SK-MEL-5 (cell line): ENCODE measurements around the gene DGAT2L6. TPM values are rescaled to one million over a fixed set of nuclear protein-coding genes. Genes with fewer than 3 reads are reported as not detected.

Source experiments
- DNase-seq: peaks from one replicate; pipeline ENCODE4 v3.0.0-alpha.2; 2016; ENCODE audit warnings: low read depth, low spot score
- in situ Hi-C: cut with HindIII; loops from 2 replicates; pipeline ENCODE4 v1.10.0; 2016; ENCODE audit warnings: low sequenced_read_pairs, high pct_unique_total_duplicates, low pct_unique_long_range_greater_than_20kb
- polyA plus RNA-seq, 2 experiments: library from polyadenylated mRNA; depleted of rRNA; stranded (reverse); fragments of >200 nt; gene quantifications; 2 replicates each; pipeline ENCODE4 v1.2.3, GENCODE V29; 2015
- total RNA-seq: library from RNA; depleted of rRNA; stranded (reverse); fragments of >200 nt; shearing (Covaris generic); gene quantifications from 2 replicates; pipeline ENCODE4 v1.2.3, GENCODE V29; 2014; rRNA removed

Gene DGAT2L6, protein sequence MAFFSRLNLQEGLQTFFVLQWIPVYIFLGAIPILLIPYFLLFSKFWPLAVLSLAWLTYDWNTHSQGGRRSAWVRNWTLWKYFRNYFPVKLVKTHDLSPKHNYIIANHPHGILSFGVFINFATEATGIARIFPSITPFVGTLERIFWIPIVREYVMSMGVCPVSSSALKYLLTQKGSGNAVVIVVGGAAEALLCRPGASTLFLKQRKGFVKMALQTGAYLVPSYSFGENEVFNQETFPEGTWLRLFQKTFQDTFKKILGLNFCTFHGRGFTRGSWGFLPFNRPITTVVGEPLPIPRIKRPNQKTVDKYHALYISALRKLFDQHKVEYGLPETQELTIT
- total RNA-seq, result 0.13 TPM in 1 of 2 replicates, not detected in the other
- polyA plus RNA-seq (2015; cell fraction: cytosol; rRNA removed), result not detected in 2 replicates
- polyA plus RNA-seq (2015; cell fraction: nucleus; rRNA removed), result 0.12 TPM in 1 of 2 replicates, not detected in the other

DNA sequence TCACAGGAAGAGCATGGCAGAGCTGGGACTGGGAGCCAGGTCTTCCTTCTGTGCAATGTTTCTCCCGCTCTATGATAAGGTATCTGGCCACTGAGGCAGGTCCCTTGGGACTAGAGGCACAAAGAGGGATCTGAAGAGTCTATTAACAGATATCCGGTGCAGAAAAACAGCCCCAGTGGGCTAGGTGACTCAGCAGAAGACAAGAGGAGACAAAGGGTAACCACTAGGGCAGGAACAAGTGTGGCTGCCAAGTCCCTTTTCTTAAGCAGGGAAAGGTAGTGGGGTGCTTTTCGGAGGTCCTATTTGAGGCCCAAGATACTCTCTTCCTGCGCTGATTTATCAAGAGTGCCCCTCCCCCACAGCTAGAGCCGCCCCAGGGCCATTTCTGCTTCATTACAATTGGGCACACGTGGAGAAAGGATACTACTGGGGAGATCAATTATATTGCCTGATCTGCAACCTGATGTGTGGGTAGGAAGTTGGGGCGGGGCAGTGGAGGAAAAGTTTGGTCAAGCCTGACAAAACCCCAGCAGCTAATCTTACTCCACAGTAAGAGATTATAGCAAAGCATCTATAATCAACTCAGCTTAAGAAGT lies at the start of gene DGAT2L6:
Gene DGAT2L6, plus strand, starts transcription at position 546 of the 596 bp plus-strand sequence. CDS start 100 bp downstream, outside the sequence.
- DNase-seq, result peak; percentile 68

DNA sequence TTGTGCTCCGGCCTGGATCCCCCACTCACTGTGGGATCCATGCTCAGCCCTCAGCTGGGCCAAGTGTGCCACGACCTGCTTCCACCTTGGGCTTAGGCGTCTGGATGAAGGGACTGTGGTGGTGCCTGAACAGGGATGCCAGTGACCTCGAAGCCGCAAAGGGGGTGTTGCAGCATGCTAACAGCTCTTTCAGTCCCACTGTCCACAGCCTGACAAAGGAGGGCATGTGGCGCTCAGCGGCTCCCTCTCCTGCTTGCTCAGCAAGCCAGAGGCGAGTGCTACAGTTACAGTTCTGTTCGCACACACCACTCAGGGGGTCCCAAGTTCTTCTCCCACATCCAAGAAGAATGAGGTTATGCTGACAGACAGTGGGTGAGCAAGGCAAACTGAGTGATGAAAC lies 49.2 kb upstream of the DGAT2L6 start:
- in situ Hi-C loops, result no loop called here
- DNase-seq, result no peak

More for the DNA sequence above, at the start of gene DGAT2L6:
- in situ Hi-C loops, result no loop called here

DNA sequence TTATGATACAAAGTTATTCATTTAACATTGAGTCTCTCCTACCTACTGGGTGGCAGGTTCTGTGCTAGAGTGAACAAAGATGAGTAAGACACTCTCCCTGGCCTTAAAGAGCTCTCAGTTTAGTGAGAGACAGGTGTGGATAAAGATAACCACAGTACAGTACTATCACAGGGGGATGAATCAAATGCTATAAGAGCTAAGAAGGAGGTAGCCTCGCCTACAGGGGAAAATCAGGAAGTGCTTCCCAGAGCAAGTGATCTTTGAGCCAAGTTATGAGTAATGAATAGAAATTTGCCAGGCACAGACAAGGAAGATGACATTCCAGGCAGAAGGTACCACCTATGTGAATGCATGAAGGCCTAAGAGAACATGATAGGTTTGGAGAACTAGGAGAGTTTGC lies 47.5 kb upstream of the DGAT2L6 start:
- DNase-seq, result peak; percentile 31
- in situ Hi-C loops, result no loop called here

DNA sequence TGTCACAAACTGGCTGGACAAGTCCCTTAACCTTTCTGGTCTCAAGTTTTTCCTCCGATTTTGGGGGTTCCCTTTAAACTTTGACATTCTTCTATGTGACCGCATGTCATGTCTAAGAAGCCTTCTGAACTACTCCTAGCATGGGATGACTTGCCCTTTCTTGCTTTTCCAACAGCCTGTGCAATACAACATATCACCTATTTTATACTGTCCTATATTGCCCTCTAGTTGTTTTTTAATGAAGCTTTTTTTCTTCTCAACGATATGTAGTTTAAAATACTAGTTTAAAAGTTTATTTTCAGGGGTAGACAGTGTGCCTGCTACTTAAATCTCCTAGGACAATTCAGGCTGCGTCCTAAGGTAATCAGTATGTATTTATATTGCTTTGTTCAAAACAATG lies 45.1 kb upstream of the DGAT2L6 start:
- peak; percentile 33 for DNase-seq
- in situ Hi-C loops, result no loop called here

DNA sequence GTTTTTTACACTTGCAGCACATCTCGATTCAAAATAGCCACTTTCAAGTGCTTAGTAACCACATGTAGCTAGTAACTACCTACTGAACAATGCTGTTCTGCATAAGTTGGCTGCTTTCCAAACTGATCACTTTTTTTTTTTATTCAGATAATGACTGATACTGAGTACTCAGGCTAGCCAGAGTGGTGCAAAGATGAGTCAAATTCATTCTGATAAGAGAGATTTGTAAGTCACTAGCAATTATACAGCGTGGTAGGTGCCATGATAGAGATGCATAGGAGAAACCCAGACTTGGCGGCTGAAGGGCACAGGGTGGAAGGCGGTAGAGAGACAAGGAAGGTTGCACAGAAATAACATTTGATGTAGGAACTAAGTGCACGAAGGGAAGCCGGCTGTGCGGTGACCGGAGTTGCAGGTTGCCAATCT lies 44.4 kb upstream of the DGAT2L6 start:
- DNase-seq, result no peak
- in situ Hi-C loops, result no loop called here

DNA sequence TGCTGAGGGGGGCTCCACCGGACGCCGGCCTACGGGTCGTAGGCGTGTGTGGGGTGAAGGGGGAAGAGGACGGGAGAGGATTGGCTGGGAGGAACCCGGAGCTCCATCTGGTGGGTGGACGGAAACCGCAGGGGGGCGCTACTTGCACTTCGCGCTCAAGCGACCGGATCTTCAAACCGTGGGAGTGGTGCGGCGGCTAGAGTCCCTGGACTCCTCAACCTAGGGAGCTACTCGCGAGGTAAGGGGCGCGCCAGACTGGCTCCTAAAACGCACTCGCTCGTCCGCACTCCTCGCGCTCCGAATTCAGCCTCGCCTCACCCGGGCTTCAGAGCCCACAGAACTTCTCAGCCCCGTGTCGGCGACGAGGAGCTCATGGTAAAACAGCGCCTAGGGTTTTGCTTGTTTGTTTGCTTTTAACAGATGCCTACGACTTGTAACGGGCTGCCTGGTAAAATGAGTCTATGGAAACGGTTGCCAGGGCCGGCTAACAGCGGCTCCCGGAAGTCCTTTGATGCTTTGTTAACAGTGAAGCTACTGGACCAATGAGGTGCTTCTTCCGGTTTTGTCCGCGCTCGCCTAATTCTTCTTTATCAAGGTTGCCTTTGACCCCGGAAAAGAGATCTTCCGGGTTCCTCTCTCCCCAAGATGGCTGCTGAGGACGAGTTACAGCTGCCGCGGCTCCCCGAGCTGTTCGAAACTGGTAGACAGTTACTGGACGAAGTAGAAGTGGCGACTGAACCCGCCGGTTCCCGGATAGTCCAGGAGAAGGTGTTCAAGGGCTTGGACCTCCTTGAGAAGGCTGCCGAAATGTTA lies 43.8 kb upstream of the DGAT2L6 start, which contains the start of gene IGBP1:
Gene IGBP1, plus strand, starts transcription at position 145 of the 813 bp plus-strand sequence. Its CDS starts 501 bp downstream, at position 646.
- peak; percentile 91 for DNase-seq
- in situ Hi-C loops, result no loop called here

DNA sequence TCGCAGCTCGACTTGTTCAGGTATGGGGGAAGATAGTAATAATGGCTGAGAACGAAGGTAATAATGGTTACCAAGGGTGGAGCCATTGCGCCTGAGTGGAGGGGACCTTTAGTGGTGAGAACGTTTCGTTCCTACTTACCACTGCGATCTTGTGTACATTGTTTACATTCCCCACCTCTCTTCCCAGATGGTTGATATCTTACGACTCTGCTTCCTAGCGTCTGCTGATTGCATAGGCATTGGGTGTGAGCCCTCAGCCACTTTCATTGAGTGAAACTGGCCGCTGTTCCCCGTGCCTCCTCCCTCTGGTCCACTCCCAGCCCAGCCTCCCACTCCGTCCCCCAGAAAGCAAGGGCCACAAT lies 43.2 kb upstream of the DGAT2L6 start:
- peak; percentile 16 for DNase-seq
- in situ Hi-C loops, result no loop called here

DNA sequence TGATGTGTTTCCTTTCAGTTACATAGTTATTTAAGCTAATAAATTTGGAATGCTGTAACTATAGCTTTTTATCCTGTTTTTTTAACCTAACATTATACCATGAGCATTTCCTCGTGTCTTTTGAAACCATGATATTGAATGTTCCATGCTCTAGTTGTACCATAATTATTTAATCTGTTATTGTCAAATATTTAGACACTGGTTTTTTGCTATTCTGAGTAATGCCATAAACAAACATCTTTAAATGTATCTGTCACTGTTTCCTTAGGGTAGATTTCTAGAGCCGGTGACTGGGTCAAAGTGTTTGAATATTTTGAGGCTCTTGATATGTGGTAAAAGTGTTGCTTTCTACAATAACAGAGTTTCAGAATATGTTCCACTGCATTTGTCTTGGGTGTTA lies 38.7 kb upstream of the DGAT2L6 start:
- in situ Hi-C loops, result no loop called here
- DNase-seq, result no peak

DNA sequence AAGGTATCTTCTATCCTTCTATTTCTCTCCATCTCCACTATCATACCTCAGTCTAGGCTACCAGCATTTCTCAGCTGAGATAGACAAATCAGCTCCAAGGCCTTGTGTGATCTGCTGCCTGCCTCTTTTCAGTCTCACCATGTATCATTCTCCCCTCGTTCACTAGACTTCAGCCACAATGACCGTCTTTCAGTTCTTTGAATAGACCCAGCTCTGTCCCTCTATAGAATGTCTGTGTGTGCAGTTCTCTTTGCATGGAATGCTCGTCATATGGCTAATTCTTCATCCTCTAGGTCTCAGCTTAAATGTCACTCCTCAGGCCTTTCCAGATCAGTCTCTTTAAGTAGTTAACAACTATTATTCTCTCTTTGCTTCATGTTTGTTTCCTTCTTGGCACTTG lies 37.5 kb upstream of the DGAT2L6 start:
- peak; percentile 91 for DNase-seq

DNA sequence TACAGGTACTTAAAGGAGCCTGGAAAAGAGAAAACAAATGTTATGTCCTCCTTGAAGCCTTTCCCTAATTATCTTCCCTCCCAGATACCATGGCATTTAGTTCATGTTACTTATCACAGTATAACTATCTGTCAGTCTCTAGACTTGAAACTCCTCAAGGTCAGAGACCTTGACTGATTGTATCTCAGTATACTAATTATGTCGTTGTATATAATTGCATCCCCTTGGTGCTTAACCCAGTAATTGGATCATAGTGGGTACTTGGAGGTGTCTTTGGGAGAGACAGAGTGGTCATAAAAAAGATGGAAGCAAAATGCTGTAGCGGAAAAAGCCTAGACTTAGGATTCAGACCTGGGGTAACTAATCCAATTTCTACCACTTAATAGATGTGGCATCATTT lies 35.9 kb upstream of the DGAT2L6 start:
- in situ Hi-C loops, result no loop called here
- no peak for DNase-seq

More for the DNA sequence above, 37.5 kb upstream of the DGAT2L6 start:
- in situ Hi-C loops, result no loop called here

DNA sequence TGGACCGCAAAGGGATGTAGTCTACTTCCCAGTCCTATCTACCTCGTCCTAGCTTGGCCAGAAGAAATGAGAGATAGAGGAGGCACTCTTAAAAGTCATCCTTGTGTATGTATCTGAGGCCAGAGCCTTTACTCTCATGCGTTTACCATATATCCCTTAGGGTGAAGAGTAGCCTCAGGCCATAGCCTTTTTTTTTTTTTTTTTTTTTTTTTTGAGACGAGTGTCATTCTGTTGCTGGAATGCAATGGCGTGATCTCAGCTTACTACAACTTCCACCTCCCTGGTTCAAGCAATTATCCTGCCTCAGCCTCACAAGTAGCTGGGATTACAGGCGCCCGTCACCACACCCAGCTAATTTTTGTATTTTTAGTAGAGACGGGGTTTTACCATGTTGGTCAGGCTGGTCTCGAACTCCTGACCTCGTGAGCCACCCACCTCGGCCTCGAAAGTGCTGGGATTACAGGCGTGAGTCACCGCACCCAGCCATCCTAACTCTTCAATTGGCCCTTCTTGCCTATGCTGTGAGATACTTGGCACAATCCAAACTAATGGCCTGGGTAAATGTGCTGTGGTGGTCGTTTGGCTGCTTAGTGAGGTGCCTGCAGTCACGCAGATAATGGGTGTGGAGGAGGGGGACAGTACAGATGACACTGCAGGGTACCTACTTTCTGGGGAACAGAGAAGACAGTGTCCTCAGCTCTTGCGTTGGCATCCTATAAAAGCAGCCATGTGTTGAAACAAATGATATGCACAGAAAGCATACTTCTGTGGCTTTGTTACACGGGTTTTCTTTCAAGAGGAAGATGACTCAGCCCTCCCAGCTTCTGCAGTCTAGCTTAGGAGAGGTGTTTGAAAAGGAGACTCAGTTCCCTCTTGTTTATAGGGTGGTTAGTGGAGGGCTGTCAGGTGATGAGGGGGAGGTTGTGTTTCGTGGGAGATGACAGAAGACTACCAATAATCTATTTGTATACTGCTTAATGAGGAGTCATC lies 10.4 kb upstream of the DGAT2L6 start:
- DNase-seq, result peak; percentile 96
- in situ Hi-C loops, result no loop called here

DNA sequence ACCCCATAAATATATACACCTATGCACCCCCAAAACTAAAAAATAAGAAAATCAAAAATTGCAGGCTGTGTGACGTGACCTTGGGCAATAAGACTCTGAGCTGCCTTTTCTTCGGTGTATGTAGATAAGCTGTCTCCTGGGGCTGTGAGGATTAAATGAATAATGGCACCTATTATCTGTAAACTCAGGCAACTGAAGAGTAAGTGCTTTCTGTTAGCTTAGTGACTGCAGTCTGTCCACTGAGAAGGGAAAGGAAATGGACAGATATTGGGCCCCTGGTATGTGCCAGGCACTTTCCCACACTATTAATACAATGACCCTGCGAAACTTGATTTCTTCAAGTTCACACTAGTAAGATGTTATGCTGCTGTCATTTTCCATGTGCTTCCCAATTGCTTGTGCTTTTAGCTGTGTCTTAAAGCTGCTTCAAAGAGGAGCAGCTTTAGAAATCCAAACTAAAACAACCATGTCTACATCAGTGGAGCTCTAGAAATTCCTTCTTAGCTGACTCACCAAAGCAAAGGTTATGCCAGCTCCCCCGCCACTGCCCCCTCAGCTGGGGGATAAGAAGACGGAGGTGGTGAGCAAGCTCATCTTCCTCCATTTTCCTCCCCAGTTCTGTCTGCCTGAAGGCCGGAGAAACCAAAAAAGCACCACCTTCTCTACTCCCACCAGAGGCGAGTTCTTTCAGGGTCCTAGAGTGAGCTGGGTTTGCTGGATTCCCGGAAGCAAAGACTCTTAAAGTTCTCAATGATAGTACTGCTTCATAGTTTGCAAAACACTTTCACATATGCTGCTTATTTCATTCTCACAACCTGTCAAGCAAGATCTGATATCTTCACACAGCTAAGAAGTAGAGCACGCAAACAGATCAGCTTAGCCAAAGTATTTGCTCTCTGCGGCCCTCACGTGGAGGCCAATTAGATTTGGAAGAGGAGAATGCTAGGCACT lies 8.8 kb upstream of the DGAT2L6 start:
- in situ Hi-C loops, result no loop called here
- DNase-seq, result peak; percentile 67

DNA sequence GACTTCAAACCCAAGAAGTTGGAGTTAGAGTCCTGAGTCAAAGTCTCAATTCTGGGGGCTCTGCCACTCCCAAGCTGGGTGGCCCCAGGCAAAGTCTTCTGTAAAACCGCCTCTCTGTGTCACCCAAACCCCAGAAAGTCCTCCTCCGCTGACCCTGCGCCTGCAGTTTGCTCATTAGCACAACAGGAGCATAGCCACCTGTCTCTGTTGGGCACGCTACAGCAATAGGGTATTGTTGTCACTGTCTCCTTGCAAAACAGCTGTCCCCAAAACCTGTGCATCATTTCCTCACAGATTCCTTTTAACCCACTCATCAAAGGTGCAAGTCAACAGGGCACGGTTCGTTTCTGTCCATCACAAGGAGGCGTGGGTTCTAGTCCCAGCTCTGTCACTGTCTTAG lies 8.0 kb upstream of the DGAT2L6 start:
- no peak for DNase-seq
- in situ Hi-C loops, result no loop called here

DNA sequence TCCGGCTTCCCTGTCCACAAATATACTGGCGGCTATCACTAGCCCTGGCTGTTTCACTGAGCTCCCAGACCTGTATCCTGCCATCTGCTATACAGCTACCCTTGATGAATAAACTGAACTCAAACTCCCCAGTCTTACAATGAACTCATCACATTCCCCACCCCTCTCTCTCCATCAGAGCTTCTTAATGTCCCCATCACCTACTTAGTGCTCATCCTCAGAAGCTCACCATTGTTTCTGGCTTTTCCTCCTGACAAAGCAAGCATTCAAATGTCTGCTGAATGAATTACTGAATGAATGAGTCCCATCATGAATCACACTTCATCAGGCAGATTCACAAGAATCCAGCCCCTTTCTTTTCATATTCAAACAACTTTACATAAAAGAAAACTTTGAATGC lies 5.7 kb upstream of the DGAT2L6 start:
- in situ Hi-C loops, result no loop called here
- peak; percentile 78 for DNase-seq

DNA sequence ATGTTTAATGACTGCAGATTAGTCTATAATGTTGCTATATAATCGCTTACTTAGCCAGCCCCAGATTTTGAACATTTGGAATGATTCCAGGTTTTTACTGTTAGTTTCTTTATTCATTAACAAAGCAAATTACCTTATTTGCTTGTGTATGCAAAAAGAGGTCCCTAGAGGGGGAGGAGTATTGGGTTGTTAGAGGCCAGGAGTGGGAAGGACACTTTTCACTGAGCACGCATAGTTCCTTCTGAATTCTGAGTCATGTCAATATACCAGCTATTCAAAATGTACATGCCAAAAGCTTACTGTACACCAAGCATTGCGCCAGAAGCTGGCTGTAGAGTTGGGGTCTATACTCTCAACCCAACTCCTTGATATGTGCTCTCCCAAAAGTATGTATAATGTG lies 5.1 kb upstream of the DGAT2L6 start:
- in situ Hi-C loops, result no loop called here

DNA sequence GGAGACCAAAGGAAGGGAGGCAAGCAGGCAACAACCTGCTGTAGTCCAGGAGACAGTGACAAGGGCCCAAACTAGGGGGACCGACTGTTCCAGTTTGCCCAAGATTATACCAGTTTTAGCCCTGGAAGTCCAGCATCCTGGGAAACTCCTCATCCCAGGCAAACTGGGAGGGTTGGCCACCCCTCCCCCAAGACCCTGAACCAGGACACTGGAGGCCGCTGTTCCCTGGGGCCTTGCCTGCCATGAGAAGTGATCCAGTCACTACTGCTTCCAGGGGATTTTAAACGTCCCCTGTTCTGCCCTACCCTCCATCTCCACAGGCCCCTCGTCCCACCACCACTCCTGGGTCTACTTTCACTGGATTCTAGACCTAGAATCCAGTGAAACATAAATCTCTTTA lies 4.3 kb upstream of the DGAT2L6 start:
- DNase-seq, result no peak
- in situ Hi-C loops, result no loop called here

More for the DNA sequence above, 5.1 kb upstream of the DGAT2L6 start:
- DNase-seq, result no peak
